Sigmoid colon (tissue), 7 donors: Measurements from ENCODE around the gene OR5AR1. TPM values are rescaled to one million over a fixed set of nuclear protein-coding genes. Genes with fewer than 3 reads are reported as not detected.
"Not testable (repeated sequence)": the region's sequence is repeated elsewhere in the genome, so short reads cannot be mapped to it uniquely, and the experiment has no call there.

Source experiments
- DNase-seq: peaks from one replicate; pipeline ENCODE4 v3.0.0-alpha.2; 2019
- H3K27ac ChIP-seq, 4 donors: fragments of 200-600 bp; sonication (generic); one replicate each; pipeline ENCODE4 v1.5.1; 2016 to 2019; ENCODE audit warnings: mild to moderate bottlenecking in 1 of 4
- H3K27me3 ChIP-seq, 3 donors: fragments of 200-600 bp; sonication (generic); one replicate each; pipeline ENCODE4 v1.5.1; 2019; ENCODE audit warnings: mild to moderate bottlenecking in 1 of 3
- H3K36me3 ChIP-seq, 4 donors: fragments of 200-600 bp; sonication (generic); one replicate each; pipeline ENCODE4 v1.5.1; 2016 to 2019
- H3K4me1 ChIP-seq, 4 donors: fragments of 200-600 bp; sonication (generic); one replicate each; pipeline ENCODE4 v1.5.1; 2017 to 2019
- H3K4me3 ChIP-seq, 4 donors: fragments of 200-600 bp; sonication (generic); one replicate each; pipeline ENCODE4 v1.5.1; 2017 to 2019; ENCODE audit warnings: mild to moderate bottlenecking in 2 of 4, moderate library complexity in 1 of 4
- H3K9me3 ChIP-seq, 4 donors: fragments of 200-600 bp in 3 of 4; sonication (generic) in 3 of 4; one replicate each; pipeline versions ENCODE4 v1.5.1 to v1.6.1; 2013 to 2019
- CTCF ChIP-seq, 4 experiments: fragments of 450-650 bp in 3 of 4; fragments of 200-600 bp in 1 of 4; IDR thresholded peaks; one replicate each; pipeline ENCODE4 v1.5.1; 2016 to 2019; ENCODE audit warnings: antibody characterized with exemption in 4 of 4, mild to moderate bottlenecking in 3 of 4, moderate library complexity in 2 of 4
- EP300 ChIP-seq, 4 donors: sonication (generic); formaldehyde crosslinking; IDR thresholded peaks; one replicate each; pipeline ENCODE4 v1.6.1; 2017; ENCODE audit warnings: antibody characterized with exemption in 4 of 4
- POLR2A ChIP-seq, 2 donors: fragments of 450-650 bp; IDR thresholded peaks; one replicate each; pipeline ENCODE4 v1.6.1; 2016; ENCODE audit warnings: antibody characterized with exemption in 2 of 2, mild to moderate bottlenecking in 2 of 2, moderate library complexity in 2 of 2
- POLR2AphosphoS5 ChIP-seq, 4 donors: sonication (generic); formaldehyde crosslinking; IDR thresholded peaks; one replicate each; pipeline ENCODE4 v1.6.1; 2017; ENCODE audit warnings: antibody characterized with exemption in 4 of 4
- whole genome bisulfite sequencing, 2 donors: extraction: QIAGEN DNeasy Blood & Tissue Kit; methylation state at CpG; one replicate each; pipeline ENCODE4 v1.1.7; 2013; 5-methylcytosine and 5-hydroxymethylcytosine counted together
- intact Hi-C: fragments of 100-400 bp; cut with DNase I; formaldehyde crosslinking; loops from one replicate; pipeline ENCODE4 v1.15.1; 2023
- polyA plus RNA-seq, 3 donors: library from polyadenylated mRNA; stranded (reverse); fragments of 200-250 nt; gene quantifications; one replicate each; pipeline ENCODE4 v1.2.3, GENCODE V29; 2013
- total RNA-seq, 4 donors: library from RNA; depleted of rRNA; stranded (reverse); fragments of >200 nt; gene quantifications; one replicate each; pipeline ENCODE4 v1.1.0, GENCODE V29; 2016
- donor health status: healthy with polysubstance abuse.
- donor health status: Bipolar disorder and iron deficiency.
- donor health status: healthy.

OR5AR1 gene
- total and polyA plus RNA-seq, 7 donors, result not detected

GRCh38 chr11:56637500-56637899 lies 26.0 kb upstream of the OR5AR1 start:
- Histone ChIP-seq H3K4me3 (no peak overlapping the region), H3K9me3 (no peaks in the 10 kb centered on the region), H3K4me1 (no peaks in the 10 kb centered on the region), H3K36me3 (no peaks in the 10 kb centered on the region), H3K27ac (no peak overlapping the region), H3K27me3 (no peaks in the 10 kb centered on the region)
- intact Hi-C loops, result no loop called here
- DNase-seq, result no peak
- no peak for TF ChIP-seq EP300 (IDR thresholded peaks at IDR 0.05)
- TF ChIP-seq POLR2AphosphoS5 (IDR thresholded peaks at IDR 0.05), result no peak
- no peak for TF ChIP-seq POLR2A (IDR thresholded peaks at IDR 0.05)
- no peak for TF ChIP-seq CTCF (IDR thresholded peaks at IDR 0.05)
- WGBS, 2 donors, result 23 to 60% methylated on average over 3 of the region's 3 CpGs

- TF ChIP-seq EP300 (IDR thresholded peaks at IDR 0.05) (no peak), CTCF (IDR thresholded peaks at IDR 0.05) (no peak), POLR2AphosphoS5 (IDR thresholded peaks at IDR 0.05) (no peak), POLR2A (IDR thresholded peaks at IDR 0.05) (no peak)
- no peaks in the 10 kb centered on the region for H3K27me3 ChIP-seq
- H3K27ac ChIP-seq, result no peak within 1 kb of the TSS
- no peak for DNase-seq
- 87 to 91% methylated on average over 2 of the region's 2 CpGs for WGBS, 2 donors
- no peak within 1 kb of the TSS for H3K4me3 ChIP-seq
- intact Hi-C loops, result no loop called here
- H3K9me3 ChIP-seq, result no peaks in the 10 kb centered on the region
- no peaks in the 10 kb centered on the region for H3K4me1 ChIP-seq
- no peaks in the 10 kb centered on the region for H3K36me3 ChIP-seq
Measured at GRCh38 chr11:56642339-56642738, 21.1 kb upstream of the OR5AR1 start, which contains the start of gene OR5AP2. Gene OR5AP2 (minus strand): TSS chr11:56642439. CDS start chr11:56642439, 0 bp downstream.

- no peaks in the 10 kb centered on the region for H3K36me3 ChIP-seq
- intact Hi-C loops, result no loop called here
- no peak for DNase-seq
- WGBS, 2 donors, result 38 to 67% methylated on average over 3 of the region's 3 CpGs
- no peak overlapping the region for H3K4me3 ChIP-seq
- H3K27me3 ChIP-seq, result no peaks in the 10 kb centered on the region
- no peak overlapping the region for H3K27ac ChIP-seq
- no peaks in the 10 kb centered on the region for H3K9me3 ChIP-seq
- TF ChIP-seq POLR2A (IDR thresholded peaks at IDR 0.05), result no peak
- no peak for TF ChIP-seq POLR2AphosphoS5 (IDR thresholded peaks at IDR 0.05)
- TF ChIP-seq CTCF (IDR thresholded peaks at IDR 0.05), result no peak
- no peak for TF ChIP-seq EP300 (IDR thresholded peaks at IDR 0.05)
- no peaks in the 10 kb centered on the region for H3K4me1 ChIP-seq
Measured at GRCh38 chr11:56659755-56660154, 3.7 kb upstream of the OR5AR1 start.

- no peaks in the 10 kb centered on the region for H3K9me3 ChIP-seq
- H3K27me3 ChIP-seq, result no peaks in the 10 kb centered on the region
- 87 to 91% methylated on average over 2 of the region's 2 CpGs for WGBS, 2 donors
- no peaks in the 10 kb centered on the region for H3K36me3 ChIP-seq
- H3K4me3 ChIP-seq, result no peak overlapping the region
- TF ChIP-seq POLR2A (IDR thresholded peaks at IDR 0.05) (no peak), EP300 (IDR thresholded peaks at IDR 0.05) (no peak), POLR2AphosphoS5 (IDR thresholded peaks at IDR 0.05) (no peak), CTCF (IDR thresholded peaks at IDR 0.05) (no peak)
- no peak overlapping the region for H3K27ac ChIP-seq
- no peaks in the 10 kb centered on the region for H3K4me1 ChIP-seq
- intact Hi-C loops, result no loop called here
- no peak for DNase-seq
Measured at GRCh38 chr11:56670984-56671383, 7.5 kb downstream of the OR5AR1 start.

GRCh38 chr11:56688554-56689100 lies 25.1 kb downstream of the OR5AR1 start:
- intact Hi-C loops, result no loop called here
- Histone ChIP-seq H3K27me3 (no peaks in the 10 kb centered on the region), H3K4me1 (no peaks in the 10 kb centered on the region), H3K36me3 (no peaks in the 10 kb centered on the region), H3K4me3 (no peak overlapping the region), H3K27ac (no peak overlapping the region), H3K9me3 (no peaks in the 10 kb centered on the region)
- 64 to 80% methylated on average over 1 of the region's 1 CpG for WGBS, 2 donors
- no peak for DNase-seq
- TF ChIP-seq EP300 (IDR thresholded peaks at IDR 0.05), result no peak
- TF ChIP-seq POLR2A (IDR thresholded peaks at IDR 0.05), result no peak
- TF ChIP-seq POLR2AphosphoS5 (IDR thresholded peaks at IDR 0.05), result no peak
- no peak for TF ChIP-seq CTCF (IDR thresholded peaks at IDR 0.05)

GRCh38 chr11:56691179-56691578 lies 27.7 kb downstream of the OR5AR1 start:
- H3K27ac ChIP-seq, H3K4me1 ChIP-seq, H3K9me3 ChIP-seq, DNase-seq, H3K27me3 ChIP-seq, intact Hi-C loops, H3K4me3 ChIP-seq, H3K36me3 ChIP-seq: not testable (repeated sequence)
- WGBS, 2 donors, result 87 to 90% methylated on average over 3 of the region's 3 CpGs
